ENCODE data around the gene ZNF518A.
"Not testable (repeated sequence)": the region's sequence is repeated elsewhere in the genome, so short reads cannot be mapped to it uniquely, and the experiment has no call there.

The ZNF518A gene

GRCh38 chr10:96133135-96133534, 3.0 kb downstream of the ZNF518A start:
- DNase-seq (ENCODE audit: low read depth) = no peak

GRCh38 chr10:96136810-96137209, 6.7 kb downstream of the ZNF518A start:
- no peak for DNase-seq (ENCODE audit: low read depth)

GRCh38 chr10:96137567-96137966, 7.5 kb downstream of the ZNF518A start:
- DNase-seq (ENCODE audit: low read depth) = no peak

GRCh38 chr10:96138102-96138501, 8.0 kb downstream of the ZNF518A start:
- DNase-seq (ENCODE audit: low read depth) = no peak

GRCh38 chr10:96152437-96152836, 22.3 kb downstream of the ZNF518A start:
- no peak for DNase-seq (ENCODE audit: low read depth)

- no peak for DNase-seq (ENCODE audit: low read depth)
Observed at GRCh38 chr10:96153070-96153469, 23.0 kb downstream of the ZNF518A start.

GRCh38 chr10:96165726-96166125, 35.6 kb downstream of the ZNF518A start:
- no peak for DNase-seq (ENCODE audit: low read depth)

GRCh38 chr10:96168546-96168945, 38.4 kb downstream of the ZNF518A start:
- DNase-seq (ENCODE audit: low read depth) = no peak

- DNase-seq (ENCODE audit: low read depth) = no peak
Observed at GRCh38 chr10:96170230-96170629, 40.1 kb downstream of the ZNF518A start.

GRCh38 chr10:96172666-96173065, 42.6 kb downstream of the ZNF518A start:
- no peak for DNase-seq (ENCODE audit: low read depth)

- no peak for DNase-seq (ENCODE audit: low read depth)
Observed at GRCh38 chr10:96176985-96177384, 46.9 kb downstream of the ZNF518A start.

GRCh38 chr10:96188421-96188820, 58.3 kb downstream of the ZNF518A start:
- no peak for DNase-seq (ENCODE audit: low read depth)

- no peak for DNase-seq (ENCODE audit: low read depth)
Observed at GRCh38 chr10:96188916-96189315, 58.8 kb downstream of the ZNF518A start.

GRCh38 chr10:96189505-96189904, 59.4 kb downstream of the ZNF518A start:
- not testable (repeated sequence) for DNase-seq (ENCODE audit: low read depth)

GRCh38 chr10:96201525-96201924, 71.4 kb downstream of the ZNF518A start:
- DNase-seq (ENCODE audit: low read depth) = no peak

- DNase-seq (ENCODE audit: low read depth) = no peak
Observed at GRCh38 chr10:96205580-96205979, 75.5 kb downstream of the ZNF518A start.

- DNase-seq (ENCODE audit: low read depth) = no peak
Observed at GRCh38 chr10:96208271-96208670, 78.2 kb downstream of the ZNF518A start.

- DNase-seq (ENCODE audit: low read depth) = no peak
Observed at GRCh38 chr10:96208946-96209345, 78.8 kb downstream of the ZNF518A start.

GRCh38 chr10:96211764-96212163, 81.7 kb downstream of the ZNF518A start:
- DNase-seq (ENCODE audit: low read depth) = no peak

GRCh38 chr10:96212911-96213310, 82.8 kb downstream of the ZNF518A start:
- DNase-seq (ENCODE audit: low read depth) = no peak
